ENCODE data around the gene KLRC4.
"Not testable (repeated sequence)": the region's sequence is repeated elsewhere in the genome, so short reads cannot be mapped to it uniquely, and the experiment has no call there.

The KLRC4 gene

GRCh38 chr12:10396176-10396575 is 13.4 kb downstream of the KLRC4 start:
- DNase-seq: not testable (repeated sequence)

- no peak for DNase-seq
These were observed 14.1 kb downstream of the KLRC4 start for GRCh38 chr12:10395390-10395998.

DNA sequence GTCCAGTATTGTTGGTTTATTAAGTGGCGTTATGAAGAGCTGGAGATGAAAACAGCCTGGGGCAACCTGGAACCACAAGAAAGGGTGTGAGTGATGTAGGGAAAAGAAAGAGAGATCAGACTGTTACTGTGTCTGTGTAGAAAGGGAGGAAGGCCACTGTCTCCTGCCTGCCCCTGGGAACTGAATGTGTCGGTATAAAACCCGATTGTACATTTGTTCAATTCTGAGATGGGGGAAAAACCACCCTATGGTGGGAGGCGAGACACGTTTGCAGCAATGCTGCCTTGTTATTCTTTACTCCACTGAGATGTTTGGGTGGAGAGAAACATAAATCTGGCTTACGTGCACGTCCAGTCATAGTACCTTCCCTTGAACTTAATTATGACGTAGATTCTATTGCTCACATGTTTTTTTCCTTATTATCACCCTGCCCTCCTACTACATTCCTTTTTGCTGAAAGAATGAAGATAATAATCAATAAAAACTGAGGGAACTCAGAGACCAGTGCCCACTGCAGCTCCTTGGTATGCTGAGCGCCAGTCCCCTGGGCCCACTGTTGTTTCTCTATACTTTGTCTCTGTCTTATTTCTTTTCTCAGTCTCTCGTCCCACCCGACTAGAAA is 14.9 kb downstream of the KLRC4 start:
- not testable (repeated sequence) for DNase-seq

GRCh38 chr12:10393291-10393690 is 16.3 kb downstream of the KLRC4 start:
- DNase-seq: no peak

GRCh38 chr12:10392394-10392930 is 17.1 kb downstream of the KLRC4 start:
- no peak for DNase-seq

DNA sequence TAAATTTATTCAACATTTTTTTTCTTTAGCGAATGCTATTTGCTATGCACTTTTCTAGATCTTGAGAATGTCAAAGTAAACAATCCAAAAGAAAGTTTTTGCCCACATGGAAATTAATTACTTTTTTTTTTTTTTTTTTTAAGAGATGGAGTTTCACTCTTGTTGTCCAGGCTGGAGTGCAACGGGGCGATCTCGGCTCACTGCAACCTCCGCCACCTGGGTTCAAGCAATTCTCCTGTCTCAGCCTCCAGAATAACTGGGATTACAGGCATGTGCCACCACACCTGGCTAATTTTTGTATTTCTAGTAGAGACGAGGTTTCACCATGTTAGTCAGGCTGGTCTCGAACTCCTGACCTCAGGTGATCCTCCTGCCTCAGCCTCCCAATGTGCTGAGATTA is 18.6 kb downstream of the KLRC4 start:
- DNase-seq: not testable (repeated sequence)

DNA sequence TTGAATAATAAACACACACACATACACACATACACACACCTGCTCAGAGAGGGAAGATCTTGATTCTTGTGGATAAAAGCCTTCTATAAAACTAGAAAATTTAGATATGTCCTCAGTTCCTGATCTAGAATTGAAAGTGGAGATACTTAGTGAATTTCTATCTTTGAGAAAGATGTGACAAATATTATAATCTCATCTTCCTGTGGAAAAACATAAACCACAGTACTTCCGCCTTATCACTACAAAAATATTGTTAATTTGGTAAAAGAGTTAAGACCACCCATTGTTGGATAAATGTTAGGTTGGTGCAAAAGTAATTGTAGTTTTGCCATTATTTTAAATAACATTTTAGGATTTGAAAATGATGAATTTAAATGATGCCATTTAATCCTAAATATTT is 19.7 kb downstream of the KLRC4 start, which contains the start of gene KLRK1:
TSS of gene KLRK1 (minus strand) at position 138 of the 400 bp plus-strand sequence. CDS start 1,231 bp downstream, outside the sequence.
- DNase-seq: no peak

GRCh38 chr12:10388624-10389413 is 20.7 kb downstream of the KLRC4 start:
- no peak for DNase-seq

DNA sequence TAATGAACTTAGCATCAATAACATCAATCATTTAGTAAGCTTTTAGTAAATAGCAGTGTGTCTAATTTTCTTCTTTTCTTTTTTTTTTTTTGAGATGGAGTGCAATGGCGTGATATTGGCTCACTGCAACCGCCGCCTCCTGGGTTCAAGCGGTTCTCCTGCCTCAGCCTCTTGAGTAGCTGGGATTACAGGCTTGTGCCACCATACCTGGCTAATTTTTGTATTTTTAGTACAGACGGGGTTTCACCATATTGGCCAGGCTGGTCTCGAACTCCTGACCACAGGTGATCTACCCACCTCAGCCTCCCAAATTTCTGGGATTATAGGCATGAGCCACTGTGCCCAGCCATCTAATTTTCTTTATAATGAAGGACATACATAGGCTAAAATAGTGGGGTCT is 22.1 kb downstream of the KLRC4 start:
- DNase-seq: not testable (repeated sequence)

DNA sequence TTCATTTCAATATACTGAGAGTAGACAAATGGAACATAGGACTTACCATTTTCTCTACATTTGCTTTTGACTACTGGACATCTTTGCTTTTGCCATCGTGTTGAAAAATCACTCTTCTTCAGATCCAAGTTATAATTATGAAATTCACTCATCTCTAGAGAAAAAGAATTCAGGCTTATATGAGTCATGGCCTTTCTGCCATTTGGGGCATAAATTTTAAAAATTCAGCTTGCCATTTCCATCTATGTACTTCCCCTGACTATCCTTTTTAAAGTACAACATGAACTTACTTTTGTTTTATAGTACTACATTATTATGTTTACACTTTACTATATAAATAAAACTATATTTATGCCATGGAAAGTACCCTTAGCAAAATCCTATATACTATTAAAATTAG is 22.7 kb downstream of the KLRC4 start:
- DNase-seq: no peak

GRCh38 chr12:10385166-10385613 is 24.4 kb downstream of the KLRC4 start:
- DNase-seq: no peak

DNA sequence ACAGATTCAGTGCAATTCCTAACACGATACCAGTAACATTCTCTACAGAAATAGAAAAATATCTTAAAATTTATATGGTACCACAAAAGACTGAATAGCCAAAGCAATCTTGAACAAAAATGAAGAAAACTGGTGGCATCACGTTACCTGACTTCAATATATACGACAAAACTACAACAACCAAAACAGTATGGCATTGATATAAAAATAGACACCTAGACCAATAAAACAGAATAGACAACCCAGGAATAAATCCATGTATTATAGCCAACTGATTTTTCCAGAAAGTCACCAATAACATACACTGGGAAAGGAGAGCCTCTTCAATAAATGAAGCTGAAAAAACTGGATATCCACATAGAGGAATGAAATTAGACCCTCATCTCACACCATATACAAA is 25.4 kb downstream of the KLRC4 start:
- no peak for DNase-seq

GRCh38 chr12:10381928-10382628 is 27.5 kb downstream of the KLRC4 start:
- no peak for DNase-seq

DNA sequence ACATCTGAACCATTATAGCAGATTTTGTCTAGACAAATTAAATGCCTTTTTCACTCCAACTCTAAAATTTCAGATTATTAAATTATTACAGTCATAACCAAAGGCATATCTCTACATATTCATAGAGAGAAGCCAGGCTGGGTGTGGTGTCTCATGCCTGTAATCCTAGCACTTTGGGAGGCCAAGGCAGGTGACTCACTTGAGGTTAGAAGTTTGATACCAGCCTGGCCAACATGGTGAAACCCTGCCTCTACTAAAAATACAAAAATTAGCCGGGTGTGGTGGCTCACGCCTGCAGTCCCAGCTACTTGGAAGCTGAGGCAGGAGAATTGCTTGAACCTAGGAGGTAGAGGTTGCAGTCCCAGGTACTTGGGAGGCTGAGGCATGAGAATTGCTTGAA is 30.8 kb downstream of the KLRC4 start:
- DNase-seq: not testable (repeated sequence)

GRCh38 chr12:10374624-10375018 is 34.9 kb downstream of the KLRC4 start:
- no peak for DNase-seq

DNA sequence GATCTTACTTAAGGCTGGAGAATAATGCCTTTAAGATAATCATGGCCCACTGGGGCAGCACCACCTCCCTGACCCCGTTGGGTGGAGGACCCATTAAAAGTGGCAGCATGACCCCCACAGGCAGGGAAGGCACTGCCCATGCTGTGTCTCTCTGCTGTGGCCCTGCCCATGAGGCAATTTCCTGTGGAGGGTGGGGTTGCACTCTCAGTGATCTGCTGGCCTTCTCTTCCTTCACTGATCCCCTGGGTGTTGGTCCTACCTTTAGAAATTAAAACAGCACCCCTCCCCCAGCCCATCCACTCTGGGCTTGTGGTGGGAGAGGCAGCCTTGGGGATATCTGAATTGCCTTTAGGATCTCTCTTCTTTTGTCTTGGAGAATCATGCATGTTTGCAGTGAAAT is 37.0 kb downstream of the KLRC4 start:
- no peak for DNase-seq

DNA sequence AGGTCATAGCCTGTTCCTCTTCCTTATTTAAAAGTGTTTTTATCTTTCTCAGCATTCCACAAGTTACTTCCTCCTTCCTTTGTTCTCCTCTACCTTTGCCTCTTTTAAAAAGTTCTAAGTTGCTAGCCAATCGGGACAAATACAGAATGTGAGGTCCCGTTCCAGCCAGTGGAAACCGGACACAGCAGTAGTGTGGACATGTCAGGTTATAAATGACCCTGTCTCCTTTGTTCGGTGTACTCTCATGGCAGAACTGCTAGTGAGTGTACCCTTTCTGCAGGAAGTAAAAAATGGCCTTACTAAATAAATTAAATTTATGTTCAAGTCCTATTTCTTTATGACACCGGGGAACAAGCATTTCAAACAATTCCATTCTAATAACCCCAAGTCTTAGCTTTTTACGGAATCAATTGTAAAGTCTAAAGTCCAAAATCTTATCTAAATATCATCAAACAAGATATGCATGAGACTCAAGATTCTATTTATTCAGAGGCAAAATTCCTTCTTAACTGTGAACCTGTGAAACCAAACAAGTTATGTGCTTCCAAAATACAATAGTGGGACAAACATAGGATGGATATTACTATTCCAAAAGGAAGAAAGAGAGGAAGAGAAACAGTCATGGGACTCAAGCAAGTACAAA is 37.5 kb downstream of the KLRC4 start:
- DNase-seq: not testable (repeated sequence)

DNA sequence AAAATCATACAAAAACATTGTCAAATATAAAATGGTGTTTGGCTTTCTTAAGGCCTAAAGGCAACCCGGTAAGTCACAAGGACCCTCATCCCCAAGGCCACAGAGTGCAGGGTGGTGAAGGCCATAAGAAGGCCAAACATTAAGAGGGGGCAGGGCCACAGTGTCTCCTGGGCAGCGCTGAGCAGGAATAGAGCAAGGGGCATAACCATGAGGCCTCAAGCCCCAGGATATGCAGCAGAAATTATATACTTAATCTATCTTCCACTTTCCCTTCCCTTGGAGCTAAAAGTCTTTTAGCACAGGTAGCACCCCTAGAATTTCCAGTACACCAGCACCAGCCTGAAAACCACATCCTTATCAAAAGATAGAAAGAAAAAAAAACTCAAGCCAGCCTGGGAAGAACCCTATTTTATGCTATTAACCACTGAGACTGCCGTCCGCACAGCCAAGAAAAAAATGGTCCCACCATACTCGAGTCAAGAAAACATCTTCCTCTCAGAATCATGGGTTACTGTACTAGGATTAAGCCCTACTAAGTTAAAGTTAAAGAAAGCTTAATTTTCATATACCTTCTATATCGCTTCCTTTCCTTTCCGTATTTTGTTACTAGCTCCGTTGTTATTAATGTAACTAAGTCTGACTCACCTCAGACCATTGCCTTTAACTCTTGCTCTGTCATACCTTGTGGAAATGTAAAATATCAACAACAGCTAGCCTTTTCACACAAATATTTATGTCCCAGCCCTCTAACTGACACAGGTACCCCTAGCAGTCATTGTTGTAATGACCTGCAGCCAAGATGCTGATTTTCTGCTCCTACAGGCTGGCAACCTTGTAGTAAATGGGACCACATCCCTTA is 39.8 kb downstream of the KLRC4 start:
- DNase-seq: no peak

- no peak for DNase-seq
These were observed 41.1 kb downstream of the KLRC4 start for GRCh38 chr12:10368206-10369171.

DNA sequence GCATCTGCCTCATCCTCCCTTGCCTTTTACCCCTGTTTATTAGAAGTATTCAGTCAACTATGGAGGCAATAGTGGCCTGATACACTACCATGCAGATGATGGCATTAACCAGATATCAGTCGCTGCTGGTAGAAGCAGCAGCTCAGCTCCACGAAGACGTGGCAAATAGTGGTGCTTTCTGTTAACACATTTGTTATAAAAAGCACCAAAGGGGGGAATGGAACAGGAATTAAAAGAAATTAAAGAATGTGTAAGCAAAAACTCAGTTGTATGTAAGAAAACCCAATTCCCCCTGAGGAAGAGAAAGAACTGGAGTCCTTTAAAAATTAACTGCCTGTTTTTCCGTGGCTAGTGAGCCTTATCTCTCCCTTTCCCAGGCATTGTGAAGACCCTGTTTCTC is 41.8 kb downstream of the KLRC4 start:
- DNase-seq: not testable (repeated sequence)
